ACHN (cell line): Measurements from ENCODE around the gene SPATA6.
"Not testable (repeated sequence)": the region's sequence is repeated elsewhere in the genome, so short reads cannot be mapped to it uniquely, and the experiment has no call there.

Experiments used
- DNase-seq: peaks from one replicate; pipeline ENCODE4 v3.0.0-alpha.2; 2015
- in situ Hi-C: cut with HindIII; loops from 2 replicates; pipeline ENCODE4 v1.10.0; 2017; ENCODE audit warnings: low sequenced_read_pairs, low pct_ligation_motif_present, low pct_unique_long_range_greater_than_20kb

SPATA6 gene

GRCh38 chr1:48396208-48396607, 75.8 kb downstream of the SPATA6 start:
- in situ Hi-C loops: no loop called here
- DNase-seq: no peak

GRCh38 chr1:48391926-48392325, 80.1 kb downstream of the SPATA6 start:
- in situ Hi-C loops: no loop called here
- DNase-seq: no peak

DNA sequence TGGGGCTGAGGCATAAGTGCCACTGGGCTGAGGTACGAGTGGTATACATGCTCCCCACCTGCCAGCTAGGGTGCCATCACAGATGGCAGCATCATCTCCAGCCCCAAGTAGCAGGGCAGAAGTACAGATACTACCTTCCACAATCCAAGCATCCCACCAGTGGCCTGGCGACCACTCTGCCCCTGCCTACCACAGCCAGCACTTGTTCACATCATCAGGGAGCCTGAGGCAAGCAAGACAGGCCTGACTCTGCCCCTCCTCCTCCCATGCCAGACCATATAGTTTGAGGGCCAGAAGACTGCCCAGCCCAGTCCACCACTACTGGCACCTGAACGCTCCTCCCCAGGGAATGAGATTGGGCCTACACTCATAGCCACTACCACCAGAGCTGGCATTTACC, 84.6 kb downstream of the SPATA6 start:
- DNase-seq: no peak
- in situ Hi-C loops: no loop called here

GRCh38 chr1:48374785-48375184, 97.2 kb downstream of the SPATA6 start:
- no peak for DNase-seq
- in situ Hi-C loops: no loop called here

DNA sequence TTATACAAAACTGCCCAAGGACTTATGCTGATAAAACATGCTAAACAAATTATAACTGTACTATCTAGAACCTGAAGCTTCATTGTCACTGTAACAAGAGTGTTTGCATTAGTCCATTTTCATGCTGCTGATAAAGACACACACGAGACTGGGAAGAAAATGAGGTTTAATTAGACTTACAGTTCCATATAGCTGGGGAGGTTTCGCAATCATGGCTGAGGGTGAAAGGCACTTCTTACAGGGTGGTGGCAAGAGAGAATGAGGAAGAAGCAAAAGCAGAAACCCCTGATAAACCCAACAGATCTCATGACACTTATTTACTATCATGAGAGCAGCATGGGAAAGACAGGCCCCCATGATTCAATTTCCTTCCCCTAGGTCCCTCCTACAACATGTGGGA, 100.4 kb downstream of the SPATA6 start:
- DNase-seq: no peak
- in situ Hi-C loops: no loop called here

DNA sequence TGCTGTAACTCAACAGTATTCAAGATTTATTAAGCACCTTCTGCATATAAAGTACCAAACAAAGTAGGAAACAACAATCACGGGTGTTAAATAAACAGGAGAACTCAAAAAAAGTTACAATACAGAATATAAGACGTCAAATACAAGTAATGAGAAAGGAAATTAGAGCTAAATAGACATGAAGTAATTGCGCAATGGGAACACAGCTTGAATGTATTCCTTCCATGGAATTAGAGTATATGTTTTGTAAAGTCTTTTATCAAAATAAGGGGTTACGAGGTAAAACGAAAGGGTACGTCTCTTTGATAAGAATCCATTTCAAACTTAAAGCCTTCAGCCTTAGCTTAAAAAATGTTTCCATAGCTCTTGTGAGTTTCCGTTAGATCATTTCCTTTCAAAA, 109.1 kb downstream of the SPATA6 start:
- in situ Hi-C loops: no loop called here
- DNase-seq: no peak

DNA sequence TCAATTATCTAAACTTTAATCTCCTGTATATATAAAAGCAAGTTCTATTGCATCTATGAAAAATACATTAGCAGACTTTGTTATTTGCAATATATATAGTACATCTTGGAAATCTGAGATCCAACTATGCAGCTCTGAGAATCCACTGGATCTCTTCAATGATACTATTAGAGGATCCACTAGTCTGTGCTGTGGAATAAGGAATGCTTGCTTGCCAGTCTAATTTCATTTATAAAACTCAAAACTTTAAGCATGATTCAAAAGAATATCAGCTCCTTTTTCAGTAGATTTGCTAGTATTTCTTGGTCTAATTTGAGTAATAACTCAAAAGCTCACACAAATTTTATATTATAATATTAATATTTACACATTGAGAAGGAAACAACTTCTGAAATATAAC, 115.1 kb downstream of the SPATA6 start:
- in situ Hi-C loops: no loop called here
- no peak for DNase-seq

DNA sequence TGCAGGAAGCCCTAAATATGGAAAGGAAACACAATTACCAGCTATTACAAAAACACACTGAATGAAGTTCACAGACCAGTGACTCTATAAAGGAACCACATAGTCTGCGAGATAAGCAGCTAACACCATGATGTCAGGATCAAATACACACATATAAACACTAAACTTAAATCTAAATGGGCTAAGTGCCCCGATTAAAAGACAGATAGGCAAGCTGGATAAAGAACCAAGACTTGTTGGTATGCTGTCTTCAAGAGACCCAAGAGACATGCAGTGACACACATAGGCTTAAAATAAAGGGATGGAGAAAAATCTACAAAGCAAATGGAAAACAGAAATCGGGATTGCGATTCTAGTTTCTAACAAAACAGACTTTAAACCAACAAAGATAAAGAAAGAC, 127.6 kb downstream of the SPATA6 start:
- DNase-seq: no peak
- in situ Hi-C loops: no loop called here

- DNase-seq: no peak
- in situ Hi-C loops: no loop called here
Measured at GRCh38 chr1:48341221-48341620, 130.8 kb downstream of the SPATA6 start.

DNA sequence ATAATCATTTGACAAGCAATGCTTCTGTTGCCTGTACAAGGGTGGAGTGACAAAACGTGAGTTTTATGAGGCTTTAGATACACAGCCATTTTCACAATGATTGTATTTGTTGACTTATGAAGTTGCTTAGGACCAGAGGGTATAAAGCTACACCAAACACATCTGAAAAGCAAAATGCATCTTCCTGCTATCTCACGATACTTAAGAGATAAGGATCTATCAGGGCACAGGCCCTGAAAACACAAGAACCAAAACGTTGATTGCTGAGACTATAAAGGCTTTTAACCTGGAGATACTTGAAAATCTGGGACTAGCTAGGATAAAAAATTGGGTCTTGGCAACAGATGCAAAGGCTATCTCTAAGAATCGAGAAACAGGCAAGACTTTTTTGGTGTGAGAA, 133.7 kb downstream of the SPATA6 start:
- in situ Hi-C loops: no loop called here
- DNase-seq: no peak

GRCh38 chr1:48333316-48333715, 138.7 kb downstream of the SPATA6 start:
- DNase-seq: no peak
- in situ Hi-C loops: no loop called here

- in situ Hi-C loops: no loop called here
Measured at GRCh38 chr1:48332115-48332514, 139.9 kb downstream of the SPATA6 start.

DNA sequence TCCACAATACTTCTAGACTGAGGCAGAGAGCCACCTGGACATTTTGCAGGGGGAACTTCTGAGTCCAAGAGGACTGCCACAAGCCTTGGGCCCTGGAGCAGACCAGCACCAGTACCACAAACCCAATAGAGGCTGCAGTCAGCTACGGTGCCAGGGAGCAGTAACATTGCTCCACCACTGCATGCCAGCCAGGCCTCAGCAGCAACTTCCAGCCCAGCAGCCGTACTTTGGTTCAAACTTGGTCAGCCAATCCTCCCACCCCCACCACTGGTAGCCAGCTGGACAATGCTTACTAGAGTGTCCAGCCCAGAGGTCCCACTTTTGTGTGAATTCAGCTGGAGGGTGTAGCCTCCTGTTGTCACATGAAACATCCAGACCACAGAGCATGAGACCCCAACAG, 142.1 kb downstream of the SPATA6 start:
- in situ Hi-C loops: no loop called here
- no peak for DNase-seq

More at GRCh38 chr1:48332115-48332514, 139.9 kb downstream of the SPATA6 start:
- no peak for DNase-seq

GRCh38 chr1:48329486-48329885, 142.5 kb downstream of the SPATA6 start:
- no peak for DNase-seq
- in situ Hi-C loops: no loop called here

DNA sequence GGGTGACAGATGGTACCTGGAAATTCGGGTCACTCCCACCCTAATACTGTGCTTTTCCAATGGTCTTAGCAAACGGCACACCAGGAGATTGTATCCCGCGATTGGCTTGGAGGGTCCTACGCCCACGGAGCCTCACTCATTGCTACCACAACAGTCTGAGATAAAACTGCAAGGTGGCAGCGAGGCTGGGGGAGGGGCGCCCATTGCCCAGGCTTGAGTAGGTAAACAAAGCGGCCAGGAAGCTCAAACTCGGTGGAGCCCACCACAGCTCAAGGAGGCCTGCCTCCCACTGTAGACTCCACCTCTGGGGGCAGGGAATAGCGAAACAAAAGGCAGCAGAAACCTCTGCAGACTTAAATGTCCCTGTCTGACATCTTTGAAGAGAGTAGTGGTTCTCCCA, 160.2 kb downstream of the SPATA6 start:
- DNase-seq, in situ Hi-C loops: not testable (repeated sequence)

DNA sequence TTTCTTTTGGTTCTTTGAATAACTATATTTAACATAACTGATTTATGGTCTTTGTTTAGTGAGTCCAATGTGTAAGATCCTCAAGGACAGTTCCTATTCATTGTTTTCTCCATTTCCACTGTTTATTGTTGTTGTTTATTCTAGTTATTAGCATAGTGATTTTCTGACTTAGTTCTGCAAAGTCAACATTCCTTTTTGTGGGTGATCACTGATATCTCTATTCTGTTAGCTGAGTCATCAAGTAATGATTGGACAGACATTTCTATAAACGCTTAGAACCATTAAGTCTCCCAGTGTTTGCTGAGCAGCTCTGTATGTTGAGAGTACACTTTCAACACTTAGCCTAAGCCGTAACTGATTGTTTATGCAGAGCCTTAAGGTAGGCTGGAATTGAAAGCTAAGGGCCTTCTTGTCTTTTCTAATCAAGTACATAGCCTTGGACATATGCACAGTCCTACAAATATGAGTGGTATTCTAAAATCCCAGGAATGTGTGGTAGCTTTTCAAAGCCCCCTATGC, 162.4 kb downstream of the SPATA6 start:
- in situ Hi-C loops: no loop called here
- DNase-seq: no peak

DNA sequence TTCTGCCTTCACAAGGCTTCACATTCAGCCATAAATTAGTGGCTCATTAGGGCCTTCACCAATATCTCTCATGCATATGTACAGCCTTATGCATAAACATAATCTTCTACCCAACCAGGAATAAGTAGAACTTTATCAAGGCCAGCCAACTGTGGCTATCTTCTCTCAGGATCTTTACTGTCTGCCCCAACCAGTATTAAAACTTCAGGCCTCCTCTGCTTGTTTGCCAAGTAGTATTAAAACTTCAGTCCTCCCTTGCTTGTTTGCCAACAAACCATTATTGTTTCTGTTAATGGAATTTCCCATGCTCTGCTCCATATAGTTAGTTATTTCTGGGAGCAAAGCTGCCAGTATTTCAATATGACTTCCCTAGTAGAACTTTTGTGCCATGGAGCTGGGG, 169.4 kb downstream of the SPATA6 start:
- DNase-seq: no peak
- in situ Hi-C loops: no loop called here

GRCh38 chr1:48294656-48295055, 177.3 kb downstream of the SPATA6 start:
- in situ Hi-C loops: no loop called here

DNA sequence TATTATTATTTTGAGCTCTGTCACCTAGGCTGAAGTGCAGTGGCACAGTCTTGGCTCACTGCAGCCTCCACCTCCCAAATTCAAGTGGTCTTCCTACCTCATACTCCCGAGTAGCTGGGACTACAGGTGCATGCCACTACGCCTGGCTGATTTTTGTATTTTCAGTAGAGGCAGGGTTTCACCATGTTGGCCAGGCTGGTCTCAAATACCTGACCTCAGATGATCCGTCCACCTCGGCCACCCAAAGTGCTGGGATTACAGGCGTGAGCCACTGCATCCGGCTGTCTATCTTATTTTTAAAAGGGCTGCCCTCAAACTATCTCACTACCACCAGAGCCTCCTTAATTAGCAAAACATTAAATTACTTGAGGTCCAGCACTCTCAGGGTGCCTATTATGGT, 177.9 kb downstream of the SPATA6 start:
- DNase-seq, in situ Hi-C loops: not testable (repeated sequence)

More at GRCh38 chr1:48294656-48295055, 177.3 kb downstream of the SPATA6 start:
- DNase-seq: no peak

- DNase-seq: no peak
- in situ Hi-C loops: no loop called here
Measured at GRCh38 chr1:48292706-48293105, 179.3 kb downstream of the SPATA6 start.

DNA sequence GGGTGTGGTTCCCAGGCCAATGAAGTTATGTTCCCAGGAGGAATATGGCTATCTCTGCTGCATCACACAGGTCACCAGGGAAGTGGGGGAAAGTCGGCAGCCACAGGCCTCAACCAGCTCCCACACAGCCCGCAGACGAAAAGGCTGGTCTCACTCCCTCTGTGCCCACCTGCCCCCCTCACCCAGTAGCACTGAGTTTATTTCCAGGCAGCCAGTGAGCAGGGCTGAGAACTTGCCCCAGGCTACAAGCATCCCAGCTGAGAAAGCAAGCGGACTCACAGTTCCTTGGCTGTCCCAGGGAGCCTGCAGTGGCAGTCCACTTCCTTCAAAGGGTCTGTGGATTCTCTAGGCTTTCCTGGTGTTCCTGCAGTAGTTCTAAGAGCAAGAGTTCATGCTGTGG, 180.6 kb downstream of the SPATA6 start:
- DNase-seq: no peak
- in situ Hi-C loops: no loop called here
